SJCRH30 (cell line): ENCODE measurements around the gene JAZF1. TPM values are rescaled to one million over a fixed set of nuclear protein-coding genes. Genes with fewer than 3 reads are reported as not detected.

Source experiments
- DNase-seq, 2 experiments: peaks; one replicate each; pipeline ENCODE4 v3.0.0-alpha.2; 2015 to 2020
- H3K27ac ChIP-seq: fragments of 250-450 bp; sonication (Bioruptor Pico); 2 replicates; pipeline ENCODE4 v1.5.1; 2020; ENCODE audit warnings: mild to moderate bottlenecking, moderate library complexity
- H3K27me3 ChIP-seq: fragments of 250-450 bp; sonication (Bioruptor Pico); 2 replicates; pipeline ENCODE4 v1.5.1; 2020; ENCODE audit warnings: mild to moderate bottlenecking, moderate library complexity
- H3K36me3 ChIP-seq: fragments of 250-450 bp; sonication (Bioruptor Pico); 2 replicates; pipeline ENCODE4 v1.5.1; 2020; ENCODE audit warnings: mild to moderate bottlenecking, moderate library complexity
- H3K4me1 ChIP-seq: fragments of 250-450 bp; sonication (Bioruptor Pico); 2 replicates; pipeline ENCODE4 v1.5.1; 2020; ENCODE audit warnings: mild to moderate bottlenecking, moderate library complexity
- H3K4me3 ChIP-seq: fragments of 250-450 bp; sonication (Bioruptor Pico); 2 replicates; pipeline ENCODE4 v1.5.1; 2020; ENCODE audit warnings: mild to moderate bottlenecking, moderate library complexity
- H3K9me3 ChIP-seq: fragments of 250-450 bp; sonication (Bioruptor Pico); replicated peaks from 2 replicates; pipeline ENCODE4 v1.5.1; 2020; ENCODE audit warnings: mild to moderate bottlenecking, moderate library complexity
- total RNA-seq: library from RNA; depleted of rRNA; stranded (reverse); fragments of >200 nt; shearing (Covaris generic); gene quantifications from 2 replicates; pipeline ENCODE4 v1.2.3, GENCODE V29; 2014

The JAZF1 gene
- total RNA-seq, 1 experiment from 2014 or later: 10.5 TPM

DNA sequence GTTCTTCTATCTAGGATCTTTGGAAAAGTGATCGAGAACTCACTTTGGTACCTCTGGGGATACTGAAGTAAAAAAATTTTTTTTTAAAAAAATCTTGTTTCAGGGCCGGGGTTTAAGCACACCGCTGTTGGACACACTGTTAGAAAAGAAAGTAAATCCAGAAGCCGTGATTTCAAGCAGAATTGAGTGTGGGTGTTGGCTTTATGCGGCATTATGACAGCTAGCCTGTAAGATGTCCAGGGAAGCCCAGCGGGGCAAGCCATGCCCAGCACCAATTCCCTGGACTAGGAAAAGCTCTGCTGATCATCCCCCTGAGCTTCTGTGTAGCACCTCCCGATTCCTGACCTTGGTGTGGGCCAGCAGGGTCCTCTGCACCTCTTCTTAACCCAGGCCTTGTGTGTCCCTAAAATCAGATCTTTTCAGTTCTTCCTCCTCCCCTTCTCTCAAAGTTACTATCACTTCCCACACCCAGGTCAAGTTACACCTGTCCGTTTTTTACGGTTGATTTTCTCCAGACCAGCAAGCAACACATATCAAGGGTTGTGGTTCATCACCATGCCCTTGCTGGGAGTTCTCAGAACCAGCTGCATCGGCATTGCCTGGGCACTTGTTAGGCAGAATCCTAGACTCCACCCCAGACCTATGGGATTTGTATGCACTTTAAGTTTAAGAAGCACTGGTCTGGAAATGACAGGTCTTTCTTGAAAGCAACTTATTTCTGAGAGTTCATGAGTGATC lies 235.4 kb downstream of the JAZF1 start:
- no peak overlapping the region for H3K4me3 ChIP-seq
- no peaks in the 10 kb centered on the region for H3K36me3 ChIP-seq
- peaks cover 55% of the 10 kb centered on the region for H3K4me1 ChIP-seq
- H3K9me3 ChIP-seq: no peaks in the 10 kb centered on the region
- DNase-seq: peak; percentile 77 to 92
- H3K27me3 ChIP-seq: no peaks in the 10 kb centered on the region
- H3K27ac ChIP-seq: peak overlapping the region; percentile 67

DNA sequence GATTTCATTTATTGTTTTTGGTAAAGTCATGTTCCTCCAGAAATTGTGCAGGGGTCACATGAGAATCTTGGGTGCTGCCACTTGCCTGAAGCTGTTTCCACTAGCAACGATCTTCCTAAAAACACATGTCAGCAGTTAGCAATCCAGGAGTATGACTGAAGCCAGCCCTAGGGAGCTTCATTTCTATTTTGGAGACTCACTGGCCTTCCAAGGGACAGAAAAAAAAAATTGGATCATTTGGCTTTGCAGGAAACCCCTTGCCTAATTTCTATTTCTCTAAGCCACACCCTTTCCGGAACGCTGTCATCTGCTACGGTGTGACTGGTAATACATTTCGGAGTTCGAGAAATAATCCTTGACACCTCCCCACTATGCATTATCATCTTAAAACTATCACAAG lies 236.0 kb downstream of the JAZF1 start:
- peak overlapping the region; percentile 67 for H3K27ac ChIP-seq
- peaks cover 55% of the 10 kb centered on the region for H3K4me1 ChIP-seq
- H3K9me3 ChIP-seq: no peaks in the 10 kb centered on the region
- no peaks in the 10 kb centered on the region for H3K27me3 ChIP-seq
- DNase-seq: no peak
- H3K4me3 ChIP-seq: no peak overlapping the region
- no peaks in the 10 kb centered on the region for H3K36me3 ChIP-seq

DNA sequence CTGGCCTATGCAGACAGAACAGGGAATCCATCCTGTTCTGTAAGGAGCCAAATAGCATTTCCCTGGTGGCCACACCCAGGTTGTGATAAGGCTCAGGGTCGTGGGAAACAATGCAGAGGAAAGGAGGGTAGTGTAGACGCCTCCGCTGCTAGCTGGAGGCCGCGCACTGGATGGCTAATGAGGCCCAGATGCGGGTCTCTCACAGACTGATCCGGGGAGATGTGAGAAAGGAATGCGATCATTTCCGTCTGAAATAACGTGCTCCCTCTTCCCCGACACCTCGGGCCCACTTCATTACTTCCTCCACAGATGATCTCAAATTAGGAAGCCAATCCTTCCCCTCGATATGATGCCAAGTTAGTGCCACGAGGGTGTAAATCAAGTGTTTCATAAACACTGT lies 237.4 kb downstream of the JAZF1 start:
- H3K27ac ChIP-seq: no peak overlapping the region
- H3K4me1 ChIP-seq: peaks cover 41% of the 10 kb centered on the region
- no peak overlapping the region for H3K4me3 ChIP-seq
- no peaks in the 10 kb centered on the region for H3K27me3 ChIP-seq
- no peaks in the 10 kb centered on the region for H3K9me3 ChIP-seq
- DNase-seq: no peak
- H3K36me3 ChIP-seq: no peaks in the 10 kb centered on the region

DNA sequence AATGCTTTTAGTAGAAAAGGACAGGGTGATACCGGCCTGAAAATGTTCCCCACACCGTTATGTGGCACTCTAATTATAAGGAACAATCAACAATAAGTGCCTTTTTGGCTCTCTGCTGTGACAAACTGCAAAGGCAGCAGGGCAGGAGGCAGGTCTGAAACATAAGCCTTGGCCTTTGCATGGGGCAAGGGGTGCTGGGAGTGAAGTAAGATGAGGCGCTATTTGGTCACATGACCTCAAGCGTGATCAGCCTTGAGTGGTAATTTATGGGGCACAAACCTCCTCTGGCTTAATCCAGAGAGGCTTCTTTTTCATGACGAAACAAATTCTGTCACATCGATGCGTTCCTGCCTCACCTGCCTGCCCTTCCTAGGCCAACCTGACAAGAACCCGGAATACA lies 237.9 kb downstream of the JAZF1 start:
- no peak for DNase-seq
- no peaks in the 10 kb centered on the region for H3K9me3 ChIP-seq
- H3K4me1 ChIP-seq: peaks cover 36% of the 10 kb centered on the region
- no peaks in the 10 kb centered on the region for H3K36me3 ChIP-seq
- no peak overlapping the region for H3K27ac ChIP-seq
- H3K27me3 ChIP-seq: no peaks in the 10 kb centered on the region
- H3K4me3 ChIP-seq: no peak overlapping the region

DNA sequence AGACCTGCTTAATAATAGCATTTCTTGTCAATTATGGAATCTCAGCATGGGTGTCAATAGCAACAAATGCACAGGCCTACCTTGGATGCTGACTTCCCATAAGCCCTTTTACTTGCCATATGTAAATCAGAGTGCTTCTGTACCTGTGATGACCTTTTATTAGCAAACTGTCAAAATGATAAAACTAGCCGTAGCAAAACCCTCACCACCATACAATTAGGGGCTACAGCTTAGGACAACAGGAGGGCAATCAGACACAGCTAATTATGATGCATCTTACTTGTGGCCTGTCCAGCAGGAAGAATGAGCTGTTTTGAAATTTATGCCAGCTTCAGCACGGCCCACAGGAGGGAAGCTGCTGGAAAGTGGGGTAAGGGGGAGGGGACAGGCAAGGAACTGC lies 239.1 kb downstream of the JAZF1 start:
- Histone ChIP-seq H3K27ac (no peak overlapping the region), H3K27me3 (no peaks in the 10 kb centered on the region), H3K9me3 (no peaks in the 10 kb centered on the region)

DNA sequence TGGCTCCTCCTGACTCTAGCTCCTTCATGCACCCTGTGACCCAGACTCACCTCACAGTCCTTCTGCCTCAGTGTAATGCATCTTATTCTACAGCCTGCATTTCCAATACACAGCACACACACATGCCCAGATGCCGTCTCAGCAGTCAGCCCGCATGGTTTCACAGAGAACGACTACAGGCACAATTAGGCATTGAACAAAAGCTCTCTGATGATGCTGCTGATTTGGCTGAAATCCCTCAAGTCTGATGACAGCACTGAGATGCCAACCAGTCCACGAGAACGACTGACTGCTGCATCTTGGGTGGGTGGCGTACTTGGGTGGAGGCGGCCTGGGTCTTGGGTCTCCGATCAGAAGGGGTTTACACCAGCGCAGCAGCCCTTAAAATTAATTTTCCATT lies 240.3 kb downstream of the JAZF1 start:
- H3K4me1 ChIP-seq: peaks cover 12% of the 10 kb centered on the region
- no peaks in the 10 kb centered on the region for H3K27me3 ChIP-seq
- no peaks in the 10 kb centered on the region for H3K36me3 ChIP-seq
- H3K27ac ChIP-seq: no peak overlapping the region
- H3K9me3 ChIP-seq: no peaks in the 10 kb centered on the region
- no peak overlapping the region for H3K4me3 ChIP-seq
- no peak for DNase-seq

More for the DNA sequence above, 239.1 kb downstream of the JAZF1 start:
- Histone ChIP-seq H3K4me1 (peaks cover 24% of the 10 kb centered on the region), H3K36me3 (no peaks in the 10 kb centered on the region), H3K4me3 (no peak overlapping the region)
- DNase-seq: no peak

DNA sequence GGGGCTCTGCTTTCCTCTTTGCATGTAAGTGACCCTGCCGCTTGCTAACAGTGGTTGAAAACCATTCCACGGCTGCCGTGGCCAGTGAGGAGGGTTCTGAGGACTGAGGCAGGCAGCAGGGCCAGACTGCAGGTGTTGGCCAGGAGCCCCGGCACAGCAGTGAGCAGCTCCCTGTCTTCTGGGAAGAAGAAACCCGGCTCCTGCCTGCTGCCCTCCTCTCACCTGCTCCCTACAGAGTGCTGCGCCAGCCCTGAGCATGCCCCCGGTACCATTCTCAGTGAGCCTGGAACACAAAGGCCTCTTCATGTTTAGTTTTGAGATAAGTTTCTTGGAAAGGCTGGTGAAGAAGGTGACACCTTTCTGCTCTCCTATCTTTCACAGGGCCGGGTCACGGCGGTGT lies 240.7 kb downstream of the JAZF1 start:
- no peaks in the 10 kb centered on the region for H3K9me3 ChIP-seq
- peaks cover 8% of the 10 kb centered on the region for H3K4me1 ChIP-seq
- H3K27me3 ChIP-seq: no peaks in the 10 kb centered on the region
- no peak overlapping the region for H3K4me3 ChIP-seq
- no peaks in the 10 kb centered on the region for H3K36me3 ChIP-seq
- no peak for DNase-seq
- no peak overlapping the region for H3K27ac ChIP-seq

DNA sequence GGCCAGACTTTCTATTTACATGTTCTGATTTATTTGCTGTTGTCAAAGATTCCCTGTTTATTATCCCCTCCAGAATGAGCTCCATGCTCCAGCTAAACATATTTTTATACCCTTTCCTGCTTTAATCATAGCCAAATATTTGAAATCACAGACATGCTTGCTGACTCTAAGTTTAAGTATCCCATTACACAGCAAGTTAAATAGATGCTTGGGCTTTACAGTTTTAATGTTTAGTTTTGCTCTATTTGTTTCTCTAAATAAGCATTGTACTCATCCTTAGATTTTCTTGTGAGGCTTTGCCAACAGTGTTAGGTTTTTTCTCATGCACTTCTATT lies 243.9 kb downstream of the JAZF1 start:
- no peaks in the 10 kb centered on the region for H3K27me3 ChIP-seq

DNA sequence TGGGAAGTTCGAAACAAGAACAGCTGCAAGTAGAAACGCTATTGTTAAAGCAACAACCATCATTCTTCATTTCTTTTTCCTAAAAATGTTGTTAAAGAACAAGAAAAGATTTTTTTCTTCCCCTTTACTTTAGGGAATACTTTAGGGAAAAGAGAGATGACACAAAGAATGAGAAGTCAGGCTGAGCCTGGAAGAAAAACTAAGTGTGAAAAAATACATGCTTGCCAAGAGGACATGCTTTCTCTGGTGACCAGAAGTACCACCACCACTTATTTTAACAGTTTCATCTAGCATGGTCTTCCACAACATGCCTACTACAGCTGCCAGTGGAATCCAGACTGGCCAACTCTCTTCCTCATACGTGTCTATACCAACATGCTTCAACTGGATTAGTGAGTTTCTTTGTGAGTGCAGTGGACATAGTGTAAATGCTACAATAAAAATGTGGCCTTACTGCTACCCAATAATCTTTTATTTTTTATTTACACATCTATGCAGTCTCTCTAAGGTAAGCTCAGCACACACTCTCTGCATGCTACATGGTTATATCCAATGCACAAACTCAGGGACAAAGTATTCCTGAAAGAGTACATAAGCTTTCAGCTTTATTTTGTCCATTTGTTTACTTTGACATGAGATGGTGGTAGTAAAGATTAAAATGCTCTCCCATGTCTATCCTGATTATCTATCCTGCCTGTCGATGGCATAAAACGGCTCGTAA lies 244.4 kb downstream of the JAZF1 start:
- H3K4me1 ChIP-seq: no peaks in the 10 kb centered on the region
- DNase-seq: no peak
- no peak overlapping the region for H3K27ac ChIP-seq
- H3K27me3 ChIP-seq: no peaks in the 10 kb centered on the region
- H3K36me3 ChIP-seq: no peaks in the 10 kb centered on the region
- no peaks in the 10 kb centered on the region for H3K9me3 ChIP-seq
- H3K4me3 ChIP-seq: no peak overlapping the region

More for the DNA sequence above, 243.9 kb downstream of the JAZF1 start:
- Histone ChIP-seq H3K36me3 (no peaks in the 10 kb centered on the region), H3K4me3 (no peak overlapping the region), H3K27ac (no peak overlapping the region), H3K9me3 (no peaks in the 10 kb centered on the region), H3K4me1 (no peaks in the 10 kb centered on the region)
- no peak for DNase-seq

DNA sequence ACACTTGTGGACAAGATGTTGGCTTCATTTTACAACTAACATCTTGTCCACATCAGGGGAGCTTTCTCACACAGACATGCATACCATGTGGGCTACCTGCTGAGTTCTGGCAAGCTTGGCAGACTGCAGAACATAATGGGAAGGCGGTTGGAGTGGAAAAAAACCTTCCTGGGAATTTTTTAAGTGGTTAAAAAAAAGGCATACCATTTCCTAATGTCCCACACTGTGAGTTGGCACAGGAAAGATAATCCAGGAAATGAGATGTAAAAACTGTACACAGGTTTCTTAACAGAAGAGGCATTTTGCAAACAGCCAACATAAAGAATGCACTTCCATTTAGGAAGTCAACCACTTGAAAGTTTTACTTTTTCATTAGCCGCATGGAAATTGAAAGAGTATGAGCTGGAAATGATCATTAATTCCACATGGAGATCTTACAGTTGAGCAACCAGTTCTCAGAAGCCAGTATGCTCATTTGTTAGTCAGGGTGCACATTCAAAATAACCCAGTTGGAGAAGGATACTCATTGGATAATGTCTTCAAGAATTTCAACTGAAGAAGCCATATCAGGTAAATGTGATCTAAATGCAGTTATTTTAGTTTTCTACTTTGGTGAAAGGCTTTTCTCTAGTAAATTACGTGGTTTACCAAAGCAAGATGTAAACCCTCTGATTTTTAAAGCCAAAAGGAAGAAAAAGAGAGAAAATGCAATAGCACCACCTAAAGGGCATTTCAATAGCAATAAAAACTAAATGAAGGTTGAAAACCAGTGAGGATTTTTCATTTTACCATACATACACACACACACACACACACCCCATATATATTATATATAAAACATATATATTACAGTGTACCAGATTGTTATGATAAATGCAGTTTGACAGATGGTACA lies 246.7 kb downstream of the JAZF1 start:
- no peaks in the 10 kb centered on the region for H3K27me3 ChIP-seq

DNA sequence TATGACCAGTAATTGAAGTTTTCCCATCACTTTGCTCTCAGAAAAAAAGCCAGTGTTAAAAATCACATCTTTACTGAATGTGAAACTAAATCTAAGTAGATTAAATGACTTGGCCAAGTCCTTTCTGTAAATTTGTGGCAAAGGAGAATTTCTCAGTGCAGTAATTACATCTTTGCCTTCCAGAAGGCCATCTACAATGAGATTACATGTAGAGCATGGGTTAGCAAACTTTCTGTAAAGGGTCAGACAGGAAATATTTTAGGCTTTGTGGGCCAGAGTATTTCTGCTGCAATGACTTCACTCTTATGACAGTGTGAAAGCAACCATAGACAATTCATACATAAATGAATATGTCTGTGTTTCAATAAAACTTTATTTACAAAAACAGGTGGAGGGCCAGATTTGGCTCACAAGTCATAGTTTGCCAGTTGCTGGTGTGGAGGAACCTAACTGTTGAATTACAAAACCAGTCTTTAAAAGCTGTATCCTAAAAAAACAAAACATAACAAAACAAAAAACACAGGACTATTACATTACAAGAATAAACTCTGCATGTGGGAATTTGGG lies 249.6 kb downstream of the JAZF1 start:
- no peaks in the 10 kb centered on the region for H3K36me3 ChIP-seq
- H3K4me1 ChIP-seq: no peaks in the 10 kb centered on the region; the same call in 1 of the 2 replicates
- H3K4me3 ChIP-seq: no peak overlapping the region
- H3K27ac ChIP-seq: no peak overlapping the region
- no peaks in the 10 kb centered on the region for H3K27me3 ChIP-seq
- no peaks in the 10 kb centered on the region for H3K9me3 ChIP-seq
- no peak for DNase-seq

More for the DNA sequence above, 246.7 kb downstream of the JAZF1 start:
- Histone ChIP-seq H3K9me3 (no peaks in the 10 kb centered on the region), H3K4me1 (no peaks in the 10 kb centered on the region; the same call in 1 of the 2 replicates), H3K36me3 (no peaks in the 10 kb centered on the region), H3K4me3 (no peak overlapping the region), H3K27ac (no peak overlapping the region)
- no peak for DNase-seq

DNA sequence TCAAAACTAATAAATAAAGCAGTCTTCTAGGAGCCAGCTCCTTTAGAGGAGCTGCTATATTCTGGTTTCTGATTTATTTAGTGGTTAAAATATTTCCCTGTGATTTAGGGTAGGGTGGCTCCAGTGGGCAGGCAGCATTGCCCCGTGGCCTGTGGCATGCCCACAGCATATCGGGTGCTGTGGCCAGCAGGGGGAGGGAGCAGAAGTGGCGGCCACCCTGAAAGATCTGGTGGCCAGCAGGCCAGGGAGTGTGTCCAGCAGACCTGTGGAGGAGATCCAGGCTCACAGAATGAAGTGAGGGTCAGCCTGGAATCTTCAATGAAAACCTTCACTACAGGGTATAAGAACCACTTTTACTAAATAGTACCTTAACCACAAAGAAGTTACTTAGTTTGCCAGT lies 251.5 kb downstream of the JAZF1 start:
- no peak overlapping the region for H3K27ac ChIP-seq
- no peaks in the 10 kb centered on the region; the same call in 1 of the 2 replicates for H3K4me1 ChIP-seq
- no peaks in the 10 kb centered on the region for H3K36me3 ChIP-seq
- H3K4me3 ChIP-seq: no peak overlapping the region
- H3K9me3 ChIP-seq: no peaks in the 10 kb centered on the region
- no peak for DNase-seq
- no peaks in the 10 kb centered on the region for H3K27me3 ChIP-seq

DNA sequence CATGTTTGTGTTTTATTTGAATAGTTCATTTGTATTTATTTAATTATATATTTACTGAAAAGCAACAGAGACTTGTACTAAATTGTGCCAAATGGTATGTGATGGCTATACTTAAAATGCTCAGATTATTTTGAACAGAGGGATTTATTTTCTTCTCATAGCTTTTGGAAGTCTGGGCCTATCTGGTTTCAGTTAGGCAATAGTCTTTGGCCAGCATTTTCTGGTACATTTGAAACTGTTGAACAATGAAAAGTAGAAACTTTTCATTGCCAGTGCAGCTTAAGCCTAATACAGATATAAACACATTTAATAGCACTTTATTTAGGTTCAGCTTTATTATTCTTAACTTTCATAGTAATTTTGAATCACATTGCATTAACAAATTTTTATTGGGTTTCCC lies 252.6 kb downstream of the JAZF1 start:
- Histone ChIP-seq H3K27me3 (no peaks in the 10 kb centered on the region), H3K9me3 (no peaks in the 10 kb centered on the region), H3K27ac (no peak overlapping the region), H3K4me1 (peaks cover 7% of the 10 kb centered on the region), H3K36me3 (no peaks in the 10 kb centered on the region), H3K4me3 (no peak overlapping the region)
- DNase-seq: no peak

DNA sequence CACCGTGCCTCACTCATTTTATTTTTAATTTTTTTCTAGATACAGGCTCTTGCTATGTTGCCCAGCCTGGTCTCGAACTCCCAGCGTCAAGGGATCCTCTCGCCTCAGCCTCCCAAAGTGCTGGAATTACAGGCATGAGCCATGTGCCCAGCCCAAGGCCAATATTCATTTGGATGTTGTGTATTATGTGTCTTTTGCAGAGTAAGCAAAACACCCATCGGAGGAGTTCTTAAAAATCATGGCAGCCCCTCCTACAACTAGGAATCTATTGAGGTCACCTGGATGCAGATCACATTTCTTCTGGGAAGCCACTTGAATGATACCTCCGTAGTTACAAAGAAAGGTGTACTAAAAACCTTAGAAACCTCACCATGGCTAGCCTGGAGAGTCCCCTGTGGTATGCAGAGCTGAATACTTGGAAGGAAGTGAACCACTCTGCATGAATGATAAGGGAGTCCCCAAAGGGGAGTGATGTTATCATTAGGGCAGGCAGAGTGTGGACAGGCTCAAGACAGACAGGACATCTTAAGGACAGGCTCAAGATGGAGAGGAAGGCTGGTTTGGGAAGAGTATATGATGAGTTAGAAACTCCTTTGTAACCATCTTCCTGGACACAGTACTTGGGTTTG lies 254.9 kb downstream of the JAZF1 start:
- Histone ChIP-seq H3K9me3 (no peaks in the 10 kb centered on the region), H3K36me3 (no peaks in the 10 kb centered on the region), H3K4me1 (peaks cover 17% of the 10 kb centered on the region), H3K27ac (no peak overlapping the region), H3K27me3 (no peaks in the 10 kb centered on the region), H3K4me3 (no peak overlapping the region)
- DNase-seq: no peak
